GM19397 (cell line): ENCODE measurements around the gene CDCA4.
"Not testable (repeated sequence)": the region's sequence is repeated elsewhere in the genome, so short reads cannot be mapped to it uniquely, and the experiment has no call there.

ENCODE experiments used
- ATAC-seq: cut with Tn5 transposase; IDR thresholded peaks from one replicate; pipeline ENCODE4 v1.9.1; 2021; ENCODE audit warnings: mild to moderate bottlenecking, moderate library complexity; ENCODE audit not compliant: unreplicated experiment

Gene CDCA4

GRCh38 chr14:105020815-105021655, at the start of gene CDCA4:
Gene CDCA4 (minus strand): TSS chr14:105021083. CDS start chr14:105011929, 9,154 bp downstream.
- peak; percentile 82 for ATAC-seq

- no peak for ATAC-seq
These were observed 49.2 kb upstream of the CDCA4 start for GRCh38 chr14:105069871-105070759.

GRCh38 chr14:105069522-105069870, 48.6 kb upstream of the CDCA4 start:
- ATAC-seq, result no peak

- ATAC-seq, result no peak
These were observed 47.9 kb upstream of the CDCA4 start for GRCh38 chr14:105068818-105069217.

- ATAC-seq, result no peak
These were observed 47.1 kb upstream of the CDCA4 start for GRCh38 chr14:105067969-105068301.

GRCh38 chr14:105067140-105067968, 46.5 kb upstream of the CDCA4 start:
- no peak for ATAC-seq

- no peak for ATAC-seq
These were observed 45.6 kb upstream of the CDCA4 start for GRCh38 chr14:105066240-105067071.

GRCh38 chr14:105065280-105066228, 44.7 kb upstream of the CDCA4 start, which contains the start of gene GPR132:
Gene GPR132 (minus strand): TSS chr14:105065430. CDS start chr14:105055420, 10,010 bp downstream.
- ATAC-seq, result no peak

GRCh38 chr14:105064721-105065143, 43.8 kb upstream of the CDCA4 start:
- no peak for ATAC-seq

- ATAC-seq, result no peak
These were observed 43.1 kb upstream of the CDCA4 start for GRCh38 chr14:105064001-105064400.

- ATAC-seq, result not testable (repeated sequence)
These were observed 42.6 kb upstream of the CDCA4 start for GRCh38 chr14:105063506-105063905.

GRCh38 chr14:105063056-105063455, 42.2 kb upstream of the CDCA4 start:
- no peak for ATAC-seq

- ATAC-seq, result no peak
These were observed 41.2 kb upstream of the CDCA4 start for GRCh38 chr14:105062048-105062433.

GRCh38 chr14:105061428-105062047, 40.7 kb upstream of the CDCA4 start:
- ATAC-seq, result no peak

- ATAC-seq, result no peak
These were observed 40.0 kb upstream of the CDCA4 start for GRCh38 chr14:105060751-105061427.

- ATAC-seq, result no peak
These were observed 39.2 kb upstream of the CDCA4 start for GRCh38 chr14:105059925-105060565.
